ENCODE data around the gene SCFD2. TPM values are rescaled to one million over a fixed set of nuclear protein-coding genes. Genes with fewer than 3 reads are reported as not detected.
"Not testable (repeated sequence)": the region's sequence is repeated elsewhere in the genome, so short reads cannot be mapped to it uniquely, and the experiment has no call there.

Gene SCFD2
- total and polyA plus RNA-seq, 8 donors: 11.4 to 26.6 (median 13.7) TPM

DNA sequence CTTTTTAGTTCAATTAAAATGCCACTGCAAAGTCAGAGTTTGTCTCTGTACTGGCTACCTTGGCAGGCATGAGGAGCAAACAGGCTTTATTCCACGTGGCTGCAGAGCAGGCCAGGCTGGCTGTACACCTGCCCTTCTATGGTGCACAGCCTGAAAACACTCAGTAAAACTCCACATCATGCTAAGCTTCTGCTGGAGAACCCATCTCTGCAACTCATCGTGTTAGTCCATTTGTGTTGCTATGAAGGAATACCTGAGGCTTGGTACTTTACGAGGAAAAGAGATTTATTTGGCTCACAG lies 214.4 kb downstream of the SCFD2 start:
- Histone ChIP-seq H3K4me1 (no peaks in the 10 kb centered on the region), H3K36me3 (no peaks in the 10 kb centered on the region), H3K9me3 (no peaks in the 10 kb centered on the region), H3K27ac (no peak overlapping the region), H3K4me3 (no peak overlapping the region), H3K27me3 (no peaks in the 10 kb centered on the region)
- TF ChIP-seq, protein P1, sequence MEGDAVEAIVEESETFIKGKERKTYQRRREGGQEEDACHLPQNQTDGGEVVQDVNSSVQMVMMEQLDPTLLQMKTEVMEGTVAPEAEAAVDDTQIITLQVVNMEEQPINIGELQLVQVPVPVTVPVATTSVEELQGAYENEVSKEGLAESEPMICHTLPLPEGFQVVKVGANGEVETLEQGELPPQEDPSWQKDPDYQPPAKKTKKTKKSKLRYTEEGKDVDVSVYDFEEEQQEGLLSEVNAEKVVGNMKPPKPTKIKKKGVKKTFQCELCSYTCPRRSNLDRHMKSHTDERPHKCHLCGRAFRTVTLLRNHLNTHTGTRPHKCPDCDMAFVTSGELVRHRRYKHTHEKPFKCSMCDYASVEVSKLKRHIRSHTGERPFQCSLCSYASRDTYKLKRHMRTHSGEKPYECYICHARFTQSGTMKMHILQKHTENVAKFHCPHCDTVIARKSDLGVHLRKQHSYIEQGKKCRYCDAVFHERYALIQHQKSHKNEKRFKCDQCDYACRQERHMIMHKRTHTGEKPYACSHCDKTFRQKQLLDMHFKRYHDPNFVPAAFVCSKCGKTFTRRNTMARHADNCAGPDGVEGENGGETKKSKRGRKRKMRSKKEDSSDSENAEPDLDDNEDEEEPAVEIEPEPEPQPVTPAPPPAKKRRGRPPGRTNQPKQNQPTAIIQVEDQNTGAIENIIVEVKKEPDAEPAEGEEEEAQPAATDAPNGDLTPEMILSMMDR (IDR thresholded peaks at IDR 0.05): no peak
- ATAC-seq (no peak), DNase-seq (no peak)
- intact Hi-C loops (cut with DNase I): no loop called here

DNA sequence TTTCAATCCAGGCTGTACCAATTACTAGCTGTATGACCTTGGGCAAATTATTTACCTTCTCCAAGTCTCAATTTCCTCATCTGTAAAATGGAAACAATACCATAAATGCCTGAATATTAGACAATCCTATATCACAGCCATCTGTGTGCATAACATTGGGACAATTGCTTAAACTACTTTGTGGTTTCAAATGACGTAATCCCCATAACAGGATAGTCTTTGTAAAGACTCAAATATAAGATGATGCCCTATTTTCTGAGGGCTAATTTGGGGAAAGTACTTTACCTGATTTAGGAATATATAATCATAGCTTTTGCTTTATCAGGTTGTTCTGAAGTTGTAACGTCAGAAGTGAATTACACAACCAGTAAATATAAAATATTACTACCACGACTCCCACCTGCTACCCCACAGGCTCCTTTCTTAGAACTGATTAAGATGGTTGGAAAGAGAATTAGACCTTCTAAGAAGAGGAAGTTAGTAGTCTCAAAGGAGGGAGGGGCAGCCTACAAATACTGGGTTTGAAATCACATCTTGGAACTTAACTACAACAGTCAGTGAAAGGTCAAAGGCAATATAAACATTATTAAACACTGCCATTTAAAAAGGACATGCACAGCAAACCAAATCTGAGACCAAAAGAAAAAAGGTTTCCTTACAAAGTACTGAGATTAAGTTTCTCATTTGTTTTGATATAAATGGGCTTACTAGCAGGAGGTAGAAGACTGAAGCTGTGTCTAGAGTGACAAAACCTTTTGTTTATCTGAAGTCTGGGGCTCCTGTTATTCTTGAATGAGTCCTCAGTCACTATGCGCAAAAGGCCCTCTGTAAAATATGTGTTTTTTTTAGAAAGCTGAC lies 215.0 kb downstream of the SCFD2 start:
- no peaks in the 10 kb centered on the region for H3K9me3 ChIP-seq
- TF ChIP-seq, protein P1 (IDR thresholded peaks at IDR 0.05): no peak
- no peaks in the 10 kb centered on the region for H3K36me3 ChIP-seq
- no peak for ATAC-seq
- intact Hi-C loops (cut with DNase I): no loop called here
- H3K4me1 ChIP-seq: no peaks in the 10 kb centered on the region
- H3K27ac ChIP-seq: no peak overlapping the region
- H3K4me3 ChIP-seq: no peak overlapping the region
- no peaks in the 10 kb centered on the region for H3K27me3 ChIP-seq
- DNase-seq: no peak

DNA sequence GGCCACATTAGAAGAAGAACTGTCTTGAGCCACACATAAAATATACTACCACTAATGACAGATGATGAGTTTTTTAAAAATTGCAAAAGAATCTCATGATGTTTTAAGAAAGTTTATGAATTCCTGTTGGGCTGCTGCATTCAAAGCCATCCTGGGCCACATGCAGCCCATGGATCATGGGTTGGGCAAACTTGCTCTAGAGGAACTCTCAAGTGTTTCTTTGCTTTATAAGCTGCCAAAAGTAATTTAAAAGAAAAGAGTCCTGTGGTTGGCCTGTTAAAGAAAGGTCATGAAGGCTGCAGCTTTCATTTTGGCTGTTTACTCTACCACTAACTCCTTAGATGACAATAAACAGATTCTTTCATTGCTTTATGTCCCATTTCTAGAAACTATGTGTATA lies 218.2 kb downstream of the SCFD2 start:
- Histone ChIP-seq H3K9me3 (no peaks in the 10 kb centered on the region), H3K27me3 (no peaks in the 10 kb centered on the region), H3K4me1 (no peaks in the 10 kb centered on the region), H3K4me3 (no peak overlapping the region), H3K27ac (no peak overlapping the region), H3K36me3 (peaks cover 0 to 9% of the 10 kb centered on the region in 2 donors)
- DNase-seq: no peak
- ATAC-seq: no peak
- intact Hi-C loops (cut with DNase I): no loop called here
- TF ChIP-seq, protein P1 (IDR thresholded peaks at IDR 0.05): no peak

DNA sequence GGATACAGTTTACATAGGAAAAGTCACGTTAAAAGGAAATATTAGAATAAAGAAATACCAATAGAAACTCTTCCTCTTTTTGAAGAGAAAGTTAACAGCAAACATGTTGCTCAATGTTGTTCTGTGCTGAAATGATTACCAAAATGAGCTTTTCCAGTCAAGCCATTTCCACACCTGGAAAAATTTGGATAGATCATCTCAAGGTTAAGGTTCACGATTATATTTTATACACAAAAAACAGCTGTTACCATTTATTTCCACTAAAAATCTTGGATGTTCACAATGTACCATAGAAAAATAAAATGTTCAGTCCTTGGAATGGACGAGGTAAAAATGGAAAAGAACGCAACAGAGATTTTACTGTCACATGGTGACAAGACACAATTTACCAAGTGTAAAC lies 218.7 kb downstream of the SCFD2 start:
- H3K4me3 ChIP-seq: no peak overlapping the region
- H3K27ac ChIP-seq: no peak overlapping the region
- DNase-seq (no peak), ATAC-seq (no peak)
- TF ChIP-seq, protein P1 (IDR thresholded peaks at IDR 0.05): no peak
- peaks cover 0 to 9% of the 10 kb centered on the region in 2 donors for H3K36me3 ChIP-seq
- intact Hi-C loops (cut with DNase I): no loop called here
- no peaks in the 10 kb centered on the region for H3K27me3 ChIP-seq
- no peaks in the 10 kb centered on the region for H3K9me3 ChIP-seq
- H3K4me1 ChIP-seq: no peaks in the 10 kb centered on the region

DNA sequence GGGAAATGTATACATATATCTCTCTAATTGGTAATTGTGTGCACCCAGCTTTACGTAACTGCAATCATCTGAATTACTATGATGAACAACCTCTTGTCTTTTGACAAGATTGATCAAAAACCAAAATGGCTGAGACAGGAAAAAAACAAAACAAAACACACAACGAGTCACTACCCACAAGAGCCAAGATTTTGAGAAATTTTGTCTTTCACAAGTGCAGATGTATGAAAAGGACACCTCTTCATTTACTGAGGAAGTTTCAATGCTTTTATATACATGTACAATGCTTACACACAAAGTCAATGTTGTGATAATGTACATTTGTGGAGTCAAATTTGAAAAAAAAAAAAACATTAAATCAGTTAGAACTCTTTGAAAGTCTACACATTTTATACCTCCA lies 224.6 kb downstream of the SCFD2 start:
- TF ChIP-seq, protein P1 (IDR thresholded peaks at IDR 0.05): no peak
- H3K4me1 ChIP-seq: no peaks in the 10 kb centered on the region
- no peak overlapping the region for H3K27ac ChIP-seq
- DNase-seq (no peak), ATAC-seq (no peak)
- intact Hi-C loops (cut with DNase I): no loop called here
- peaks cover 0 to 9% of the 10 kb centered on the region in 2 donors for H3K36me3 ChIP-seq
- H3K27me3 ChIP-seq: no peaks in the 10 kb centered on the region
- no peak overlapping the region for H3K4me3 ChIP-seq
- no peaks in the 10 kb centered on the region for H3K9me3 ChIP-seq

DNA sequence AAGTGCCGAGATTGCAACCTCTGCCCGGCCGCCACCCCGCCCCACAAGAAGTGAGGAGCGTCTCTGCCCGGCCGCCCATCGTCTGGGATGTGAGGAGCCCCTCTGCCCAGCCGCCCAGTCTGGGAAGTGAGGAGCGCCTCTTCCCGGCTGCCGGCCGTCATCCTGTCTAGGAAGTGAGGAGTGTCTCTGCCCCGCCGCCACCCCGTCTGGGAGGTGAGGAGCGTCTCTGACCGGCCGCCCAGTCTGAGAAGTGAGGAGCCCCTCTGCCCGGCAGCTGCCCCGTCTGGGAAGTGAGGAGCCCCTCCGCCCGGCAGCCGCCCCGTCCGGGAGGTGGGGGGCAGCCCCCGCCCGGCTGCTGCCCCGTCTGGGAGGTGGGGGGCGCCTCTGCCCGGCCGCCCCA lies 226.6 kb downstream of the SCFD2 start:
- ATAC-seq; intact Hi-C loops (cut with DNase I): not testable (repeated sequence)

More for the DNA sequence above, 226.6 kb downstream of the SCFD2 start:
- H3K27ac ChIP-seq, H3K36me3 ChIP-seq, H3K9me3 ChIP-seq, H3K4me1 ChIP-seq, H3K4me3 ChIP-seq, H3K27me3 ChIP-seq: not testable (repeated sequence)
- DNase-seq: peak in 1 of 4 donors; percentile 66

Data from left lung (tissue), 10 donors.